Panc1 (cell line): ENCODE results near the gene ODC1. TPM values are rescaled to one million over a fixed set of nuclear protein-coding genes. Genes with fewer than 3 reads are reported as not detected.
"Not testable (repeated sequence)": the region's sequence is repeated elsewhere in the genome, so short reads cannot be mapped to it uniquely, and the experiment has no call there.

Experiments
- ATAC-seq: fragments of 200-7000 bp; cut with Tn5 transposase; 2 replicates; pipeline ENCODE4 v1.9.1; 2020; ENCODE audit warnings: mild to moderate bottlenecking, moderate library complexity
- BruUV-seq: library from RNA; stranded (reverse); fragments of 400-500 nt; replicated peaks from 2 replicates; lab custom pipeline; 2021; lab: Mats Ljungman, UMichigan
- CTCF ChIA-PET: fragments of 300-600 bp; sonication (Branson Sonifier 250); formaldehyde crosslinking; loops from one replicate; lab custom pipeline; 2022; ENCODE audit warnings: antibody characterized with exemption; lab: Charles Lee
- POLR2A ChIA-PET: fragments of 300-600 bp; sonication (Branson Sonifier 250); formaldehyde crosslinking; loops from one replicate; lab custom pipeline; 2022; ENCODE audit warnings: antibody characterized with exemption; lab: Charles Lee
- DNase-seq: peaks from one replicate; pipeline ENCODE4 v3.0.0-alpha.2; 2010; ENCODE audit warnings: low read depth, low spot score
- H3K27ac ChIP-seq: 2 replicates; pipeline ENCODE4 v1.5.1; 2011; ENCODE audit warnings: mild to moderate bottlenecking, low read length, inconsistent platforms
- H3K27me3 ChIP-seq: fragments of 200-500 bp; sonication (Bioruptor generic); 2 replicates; pipeline ENCODE4 v1.6.0; 2014; ENCODE audit warnings: low read length, inconsistent platforms; ENCODE audit not compliant: control insufficient read depth, insufficient read depth
- H3K36me3 ChIP-seq: fragments of 200-500 bp; sonication (Bioruptor generic); 2 replicates; pipeline ENCODE4 v1.5.1; 2014; ENCODE audit warnings: inconsistent platforms, mild to moderate bottlenecking, low read length, moderate library complexity; ENCODE audit not compliant: control insufficient read depth, insufficient read depth
- H3K4me1 ChIP-seq: 2 replicates; pipeline ENCODE4 v1.5.1; 2011; ENCODE audit warnings: inconsistent platforms, mild to moderate bottlenecking, low read length, moderate library complexity; ENCODE audit not compliant: control insufficient read depth, insufficient read depth
- H3K4me3 ChIP-seq, 2 experiments: 2 replicates each; pipeline ENCODE4 v1.5.1; 2011 to 2012; ENCODE audit warnings: low read depth in 2 of 2, low read length in 2 of 2, mild to moderate bottlenecking in 2 of 2, inconsistent platforms in 1 of 2, moderate library complexity in 1 of 2
- H3K9me3 ChIP-seq: fragments of 200-500 bp; sonication (Bioruptor generic); 2 replicates; pipeline ENCODE4 v1.5.1; 2014; ENCODE audit warnings: low read depth, mild to moderate bottlenecking, inconsistent platforms, low read length, moderate library complexity; ENCODE audit not compliant: control insufficient read depth, insufficient read depth
- POLR2AphosphoS5 ChIP-seq: IDR thresholded peaks from 2 replicates; pipeline ENCODE4 v1.6.1; 2012; ENCODE audit warnings: mild to moderate bottlenecking, low read depth, low read length, moderate library complexity
- SIN3A ChIP-seq: IDR thresholded peaks from 2 replicates; pipeline ENCODE4 v1.6.1; 2012; ENCODE audit warnings: low read depth, mild to moderate bottlenecking, low read length, moderate library complexity, borderline replicate concordance; ENCODE audit not compliant: insufficient read depth
- TCF7L2 ChIP-seq: IDR thresholded peaks from 2 replicates; pipeline ENCODE4 v1.6.1; 2011; ENCODE audit warnings: mild to moderate bottlenecking, low read depth, low read length, inconsistent platforms
- in situ Hi-C: cut with HindIII; loops from 2 replicates; pipeline ENCODE4 v1.10.0; 2016; ENCODE audit warnings: low sequenced_read_pairs, low pct_unique_long_range_greater_than_20kb
- intact Hi-C: fragments of 100-400 bp; cut with micrococcal nuclease; formaldehyde crosslinking; loops from one replicate; pipeline ENCODE4 v1.10.0; 2022; ENCODE audit not compliant: unreplicated experiment
- total RNA-seq: library from RNA; stranded (reverse); gene quantifications from one replicate; pipeline ENCODE4 v1.2.1, GENCODE V29; 2021; ENCODE audit not compliant: unreplicated experiment
- TF ChIP-seq, protein P1 (sequence below): fragments of 450-650 bp; IDR thresholded peaks from 2 replicates; pipeline ENCODE4 v1.5.1; 2017; ENCODE audit warnings: mild to moderate bottlenecking
- TF ChIP-seq, protein P2 (sequence below), 2 experiments: IDR thresholded peaks; 2 replicates each; pipeline ENCODE4 v1.6.1; 2011 to 2012; ENCODE audit warnings: low read depth in 2 of 2, control low read depth in 1 of 2, low read length in 1 of 2, mild to moderate bottlenecking in 1 of 2, moderate library complexity in 1 of 2; ENCODE audit not compliant: insufficient read depth in 1 of 2

ODC1 gene
- total RNA-seq, 1 experiment from 2014 or later = 159 TPM

DNA sequence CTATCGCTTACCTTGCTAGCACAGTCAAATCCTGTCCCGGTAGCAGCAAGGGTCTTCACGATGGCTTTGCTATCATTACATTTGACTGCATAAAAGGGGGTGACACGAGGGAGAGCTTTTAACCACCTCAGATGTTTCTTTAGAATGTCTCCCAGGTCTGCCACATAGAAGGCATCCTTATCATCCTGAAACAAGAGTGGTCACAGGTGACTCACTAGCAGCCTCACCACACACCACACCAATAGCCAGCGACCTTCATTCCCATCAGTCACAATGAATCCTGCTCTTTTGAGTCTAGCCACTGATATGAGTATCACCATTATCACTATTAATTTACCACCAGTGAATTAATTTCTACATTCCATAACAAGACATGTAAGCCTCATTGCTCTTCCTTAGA is 3.7 kb downstream of the ODC1 start:
- Histone ChIP-seq H3K4me3 (no peak overlapping the region), H3K4me1 (peaks cover 11% of the 10 kb centered on the region), H3K9me3 (no peaks in the 10 kb centered on the region), H3K27ac (no peak overlapping the region), H3K36me3 (peaks cover 42% of the 10 kb centered on the region), H3K27me3 (no peaks in the 10 kb centered on the region)
- intact Hi-C loops = no loop called here
- POLR2A ChIA-PET = no interaction called here
- ATAC-seq (no peak), DNase-seq (no peak)
- CTCF ChIA-PET = interaction anchor here (1.1 kb wide), 1 partner anchor 10 kb away, joined by 4 read pairs; no protein-coding TSS in a partner anchor
- no TSS peak for BruUV-seq
- TF ChIP-seq POLR2AphosphoS5 = 0 out of 2 replicates have a peak, but pooled peaks have one; percentile 23
- TF ChIP-seq, protein P1, sequence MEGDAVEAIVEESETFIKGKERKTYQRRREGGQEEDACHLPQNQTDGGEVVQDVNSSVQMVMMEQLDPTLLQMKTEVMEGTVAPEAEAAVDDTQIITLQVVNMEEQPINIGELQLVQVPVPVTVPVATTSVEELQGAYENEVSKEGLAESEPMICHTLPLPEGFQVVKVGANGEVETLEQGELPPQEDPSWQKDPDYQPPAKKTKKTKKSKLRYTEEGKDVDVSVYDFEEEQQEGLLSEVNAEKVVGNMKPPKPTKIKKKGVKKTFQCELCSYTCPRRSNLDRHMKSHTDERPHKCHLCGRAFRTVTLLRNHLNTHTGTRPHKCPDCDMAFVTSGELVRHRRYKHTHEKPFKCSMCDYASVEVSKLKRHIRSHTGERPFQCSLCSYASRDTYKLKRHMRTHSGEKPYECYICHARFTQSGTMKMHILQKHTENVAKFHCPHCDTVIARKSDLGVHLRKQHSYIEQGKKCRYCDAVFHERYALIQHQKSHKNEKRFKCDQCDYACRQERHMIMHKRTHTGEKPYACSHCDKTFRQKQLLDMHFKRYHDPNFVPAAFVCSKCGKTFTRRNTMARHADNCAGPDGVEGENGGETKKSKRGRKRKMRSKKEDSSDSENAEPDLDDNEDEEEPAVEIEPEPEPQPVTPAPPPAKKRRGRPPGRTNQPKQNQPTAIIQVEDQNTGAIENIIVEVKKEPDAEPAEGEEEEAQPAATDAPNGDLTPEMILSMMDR = no peak
- in situ Hi-C loops = loop anchor here (25.0 kb wide), 1 partner anchor 332 kb away; the partner anchor contains the start of gene RRM2

GRCh38 chr2:10442469-10443126 is 5.5 kb downstream of the ODC1 start:
- ATAC-seq, POLR2A ChIA-PET, intact Hi-C loops, H3K9me3 ChIP-seq, H3K27me3 ChIP-seq, DNase-seq, H3K4me1 ChIP-seq, CTCF ChIA-PET, H3K4me3 ChIP-seq, H3K27ac ChIP-seq, BruUV-seq: not testable (repeated sequence)
- peaks cover 42% of the 10 kb centered on the region for H3K36me3 ChIP-seq
- in situ Hi-C loops = loop anchor here (25.0 kb wide), 1 partner anchor 330 kb away; the partner anchor contains the start of gene RRM2

DNA sequence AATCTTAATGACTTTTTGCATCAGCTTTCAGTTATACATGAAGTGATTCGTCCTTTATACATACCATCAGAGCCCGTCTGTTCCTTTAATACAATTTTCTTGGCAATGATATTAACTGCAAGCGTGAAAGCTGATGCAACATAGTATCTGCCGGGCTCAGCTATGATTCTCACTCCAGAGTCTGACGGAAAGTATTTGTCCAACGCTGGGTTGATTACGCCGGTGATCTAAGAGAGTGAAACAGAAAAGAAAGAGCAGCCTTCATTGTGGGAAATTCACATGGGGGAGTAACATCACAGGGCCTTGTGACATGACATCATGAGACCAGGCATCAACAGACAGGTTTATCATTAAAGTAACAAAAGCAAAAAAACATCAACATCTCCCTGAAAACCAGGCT is 6.2 kb downstream of the ODC1 start:
- POLR2A ChIA-PET = no interaction called here
- H3K36me3 ChIP-seq = peaks cover 38% of the 10 kb centered on the region
- in situ Hi-C loops = loop anchor here (25.0 kb wide), 1 partner anchor 330 kb away; the partner anchor contains the start of gene RRM2

More for the DNA sequence above, 6.2 kb downstream of the ODC1 start:
- H3K4me1 ChIP-seq = peaks cover 11% of the 10 kb centered on the region; the same call in 1 of the 2 replicates
- no peak overlapping the region for H3K4me3 ChIP-seq
- TF ChIP-seq POLR2AphosphoS5 = no peak
- TF ChIP-seq, protein P2, sequence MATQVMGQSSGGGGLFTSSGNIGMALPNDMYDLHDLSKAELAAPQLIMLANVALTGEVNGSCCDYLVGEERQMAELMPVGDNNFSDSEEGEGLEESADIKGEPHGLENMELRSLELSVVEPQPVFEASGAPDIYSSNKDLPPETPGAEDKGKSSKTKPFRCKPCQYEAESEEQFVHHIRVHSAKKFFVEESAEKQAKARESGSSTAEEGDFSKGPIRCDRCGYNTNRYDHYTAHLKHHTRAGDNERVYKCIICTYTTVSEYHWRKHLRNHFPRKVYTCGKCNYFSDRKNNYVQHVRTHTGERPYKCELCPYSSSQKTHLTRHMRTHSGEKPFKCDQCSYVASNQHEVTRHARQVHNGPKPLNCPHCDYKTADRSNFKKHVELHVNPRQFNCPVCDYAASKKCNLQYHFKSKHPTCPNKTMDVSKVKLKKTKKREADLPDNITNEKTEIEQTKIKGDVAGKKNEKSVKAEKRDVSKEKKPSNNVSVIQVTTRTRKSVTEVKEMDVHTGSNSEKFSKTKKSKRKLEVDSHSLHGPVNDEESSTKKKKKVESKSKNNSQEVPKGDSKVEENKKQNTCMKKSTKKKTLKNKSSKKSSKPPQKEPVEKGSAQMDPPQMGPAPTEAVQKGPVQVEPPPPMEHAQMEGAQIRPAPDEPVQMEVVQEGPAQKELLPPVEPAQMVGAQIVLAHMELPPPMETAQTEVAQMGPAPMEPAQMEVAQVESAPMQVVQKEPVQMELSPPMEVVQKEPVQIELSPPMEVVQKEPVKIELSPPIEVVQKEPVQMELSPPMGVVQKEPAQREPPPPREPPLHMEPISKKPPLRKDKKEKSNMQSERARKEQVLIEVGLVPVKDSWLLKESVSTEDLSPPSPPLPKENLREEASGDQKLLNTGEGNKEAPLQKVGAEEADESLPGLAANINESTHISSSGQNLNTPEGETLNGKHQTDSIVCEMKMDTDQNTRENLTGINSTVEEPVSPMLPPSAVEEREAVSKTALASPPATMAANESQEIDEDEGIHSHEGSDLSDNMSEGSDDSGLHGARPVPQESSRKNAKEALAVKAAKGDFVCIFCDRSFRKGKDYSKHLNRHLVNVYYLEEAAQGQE (IDR thresholded peaks at IDR 0.05; ENCODE audit: insufficient read depth in 1 of 2, low read depth in 2 of 2, low read length in 1 of 2) = no peak
- TF ChIP-seq, protein P1 = no peak
- no peak for TF ChIP-seq SIN3A
- TF ChIP-seq TCF7L2 = no peak
- no TSS peak for BruUV-seq
- no peaks in the 10 kb centered on the region for H3K9me3 ChIP-seq
- no peaks in the 10 kb centered on the region for H3K27me3 ChIP-seq
- H3K27ac ChIP-seq = no peak overlapping the region
- intact Hi-C loops = no loop called here
- DNase-seq = no peak
- ATAC-seq = no peak
- CTCF ChIA-PET = no interaction called here
